Neural cell (in vitro differentiated cells): Measurements from ENCODE around the gene AK1.

ENCODE experiments used
- EP300 ChIP-seq: fragments of 450-650 bp; conservative IDR thresholded peaks from 2 replicates; pipeline ENCODE4 v1.6.1; 2014; ENCODE audit warnings: antibody characterized with exemption, mild to moderate bottlenecking, moderate library complexity; ENCODE audit not compliant: poor library complexity, severe bottlenecking
- EZH2 ChIP-seq: fragments of 200-600, 300-800 bp; shearing (Covaris generic), sonication (generic); IDR thresholded peaks from 2 replicates; pipeline ENCODE4 v1.6.1; 2014; ENCODE audit warnings: antibody characterized with exemption, low read length, borderline replicate concordance, mild to moderate bottlenecking; ENCODE audit not compliant: insufficient read depth, poor library complexity, severe bottlenecking
- MXI1 ChIP-seq: fragments of 450-650 bp; conservative IDR thresholded peaks from 2 replicates; pipeline ENCODE4 v1.6.1; 2014; ENCODE audit warnings: antibody characterized with exemption, mild to moderate bottlenecking; ENCODE audit not compliant: poor library complexity, severe bottlenecking
- POLR2AphosphoS5 ChIP-seq: IDR thresholded peaks from 2 replicates; pipeline ENCODE4 v1.6.1; 2012
- RAD21 ChIP-seq: fragments of 450-650 bp; conservative IDR thresholded peaks from 2 replicates; pipeline ENCODE4 v1.6.1; 2014; ENCODE audit warnings: antibody characterized with exemption, mild to moderate bottlenecking, moderate library complexity
- REST ChIP-seq: IDR thresholded peaks from 2 replicates; pipeline ENCODE4 v1.6.1; 2012; ENCODE audit warnings: borderline replicate concordance
- SMC3 ChIP-seq: fragments of 450-650 bp; conservative IDR thresholded peaks from 2 replicates; pipeline ENCODE4 v1.6.1; 2014; ENCODE audit warnings: antibody characterized with exemption, mild to moderate bottlenecking, moderate library complexity; ENCODE audit not compliant: poor library complexity
- TAF1 ChIP-seq: IDR thresholded peaks from 2 replicates; pipeline ENCODE4 v1.6.1; 2012; ENCODE audit warnings: low read depth
- TF ChIP-seq, protein P1 (sequence below): fragments of 450-650 bp; IDR thresholded peaks from 2 replicates; pipeline ENCODE4 v1.5.1; 2014; ENCODE audit warnings: antibody characterized with exemption, mild to moderate bottlenecking, moderate library complexity; ENCODE audit not compliant: poor library complexity, severe bottlenecking

- no peak for TF ChIP-seq REST
- TF ChIP-seq, protein P1, sequence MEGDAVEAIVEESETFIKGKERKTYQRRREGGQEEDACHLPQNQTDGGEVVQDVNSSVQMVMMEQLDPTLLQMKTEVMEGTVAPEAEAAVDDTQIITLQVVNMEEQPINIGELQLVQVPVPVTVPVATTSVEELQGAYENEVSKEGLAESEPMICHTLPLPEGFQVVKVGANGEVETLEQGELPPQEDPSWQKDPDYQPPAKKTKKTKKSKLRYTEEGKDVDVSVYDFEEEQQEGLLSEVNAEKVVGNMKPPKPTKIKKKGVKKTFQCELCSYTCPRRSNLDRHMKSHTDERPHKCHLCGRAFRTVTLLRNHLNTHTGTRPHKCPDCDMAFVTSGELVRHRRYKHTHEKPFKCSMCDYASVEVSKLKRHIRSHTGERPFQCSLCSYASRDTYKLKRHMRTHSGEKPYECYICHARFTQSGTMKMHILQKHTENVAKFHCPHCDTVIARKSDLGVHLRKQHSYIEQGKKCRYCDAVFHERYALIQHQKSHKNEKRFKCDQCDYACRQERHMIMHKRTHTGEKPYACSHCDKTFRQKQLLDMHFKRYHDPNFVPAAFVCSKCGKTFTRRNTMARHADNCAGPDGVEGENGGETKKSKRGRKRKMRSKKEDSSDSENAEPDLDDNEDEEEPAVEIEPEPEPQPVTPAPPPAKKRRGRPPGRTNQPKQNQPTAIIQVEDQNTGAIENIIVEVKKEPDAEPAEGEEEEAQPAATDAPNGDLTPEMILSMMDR = no peak
- no peak for TF ChIP-seq EZH2
- TF ChIP-seq EP300 = no peak
- TF ChIP-seq TAF1 = no peak
- TF ChIP-seq RAD21 = no peak
- TF ChIP-seq POLR2AphosphoS5 = no peak
- no peak for TF ChIP-seq MXI1
- TF ChIP-seq SMC3 = no peak
Measured at GRCh38 chr9:127915801-127916719, 38.6 kb upstream of the AK1 start.
